Esophagus squamous epithelium (tissue), 4 donors: ENCODE data around the gene OPRM1.

Experiments used
- POLR2A ChIP-seq, 4 donors: fragments of 450-650 bp; IDR thresholded peaks; one replicate each; pipeline ENCODE4 v1.6.1; 2017; ENCODE audit warnings: antibody characterized with exemption in 4 of 4, mild to moderate bottlenecking in 4 of 4, moderate library complexity in 3 of 4
- TF ChIP-seq, protein P1 (sequence below), 6 experiments: fragments of 450-650 bp in 4 of 6; fragments of 200-600 bp in 2 of 6; sonication (generic) in 2 of 6; IDR thresholded peaks; one replicate each; pipeline ENCODE4 v1.5.1; 2016 to 2019; ENCODE audit warnings: antibody characterized with exemption in 6 of 6, mild to moderate bottlenecking in 4 of 6, moderate library complexity in 4 of 6

DNA sequence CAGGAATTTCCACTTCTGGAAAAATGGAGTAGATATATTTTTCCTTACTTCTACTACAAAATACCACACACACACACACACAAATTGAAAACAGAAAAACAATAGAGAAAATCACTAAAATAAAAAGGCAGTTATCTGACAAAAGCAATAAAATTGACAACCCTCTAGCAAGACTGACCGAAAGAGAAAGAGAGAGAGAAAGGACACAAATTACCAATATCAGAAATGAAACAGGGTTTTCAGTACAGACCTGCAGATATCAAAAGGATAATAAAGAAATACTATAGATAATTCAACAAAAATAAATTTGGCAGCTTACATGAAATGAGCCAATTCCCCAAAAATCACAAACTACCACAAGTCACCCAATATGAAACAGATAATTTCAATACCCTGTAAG is 104.7 kb downstream of the OPRM1 start:
- no peak for TF ChIP-seq POLR2A (IDR thresholded peaks at IDR 0.05)
- TF ChIP-seq, protein P1, sequence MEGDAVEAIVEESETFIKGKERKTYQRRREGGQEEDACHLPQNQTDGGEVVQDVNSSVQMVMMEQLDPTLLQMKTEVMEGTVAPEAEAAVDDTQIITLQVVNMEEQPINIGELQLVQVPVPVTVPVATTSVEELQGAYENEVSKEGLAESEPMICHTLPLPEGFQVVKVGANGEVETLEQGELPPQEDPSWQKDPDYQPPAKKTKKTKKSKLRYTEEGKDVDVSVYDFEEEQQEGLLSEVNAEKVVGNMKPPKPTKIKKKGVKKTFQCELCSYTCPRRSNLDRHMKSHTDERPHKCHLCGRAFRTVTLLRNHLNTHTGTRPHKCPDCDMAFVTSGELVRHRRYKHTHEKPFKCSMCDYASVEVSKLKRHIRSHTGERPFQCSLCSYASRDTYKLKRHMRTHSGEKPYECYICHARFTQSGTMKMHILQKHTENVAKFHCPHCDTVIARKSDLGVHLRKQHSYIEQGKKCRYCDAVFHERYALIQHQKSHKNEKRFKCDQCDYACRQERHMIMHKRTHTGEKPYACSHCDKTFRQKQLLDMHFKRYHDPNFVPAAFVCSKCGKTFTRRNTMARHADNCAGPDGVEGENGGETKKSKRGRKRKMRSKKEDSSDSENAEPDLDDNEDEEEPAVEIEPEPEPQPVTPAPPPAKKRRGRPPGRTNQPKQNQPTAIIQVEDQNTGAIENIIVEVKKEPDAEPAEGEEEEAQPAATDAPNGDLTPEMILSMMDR (IDR thresholded peaks at IDR 0.05): no peak
